NCI-H82 treated with DMSO at 0.1 percent for 48 hours (cell line): Measurements from ENCODE around the gene CFAP97.
"Not testable (repeated sequence)": the region's sequence is repeated elsewhere in the genome, so short reads cannot be mapped to it uniquely, and the experiment has no call there.

Source experiments
- DNase-seq: peaks from one replicate; lab custom pipeline; 2025; ENCODE audit not compliant: unreplicated experiment; lab: John Stamatoyannopoulos, UW

Gene CFAP97

GRCh38 chr4:185203486-185204237, at the start of gene CFAP97:
TSS of gene CFAP97 (minus strand) at chr4:185204000. CDS start at chr4:185191196, 12,804 bp downstream.
- no peak for DNase-seq

DNA sequence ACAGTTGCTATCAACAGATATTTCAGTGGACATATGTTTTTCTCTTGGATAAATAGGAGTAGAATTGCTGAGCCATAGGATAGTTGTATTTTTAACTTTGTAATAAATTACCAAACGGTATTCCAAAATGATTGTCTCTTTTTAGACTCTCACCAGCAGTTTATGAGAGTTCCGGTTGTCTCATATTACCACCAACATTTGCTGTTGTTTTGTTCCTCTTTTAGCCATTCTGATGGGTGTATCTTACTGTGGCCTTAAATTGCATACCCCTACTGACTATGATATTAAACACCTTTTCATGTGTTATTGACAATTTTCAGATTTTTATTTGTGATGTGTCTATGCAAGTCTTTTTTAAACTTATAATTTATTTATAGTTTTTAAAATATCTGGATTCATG, 45.3 kb upstream of the CFAP97 start:
- DNase-seq = no peak

DNA sequence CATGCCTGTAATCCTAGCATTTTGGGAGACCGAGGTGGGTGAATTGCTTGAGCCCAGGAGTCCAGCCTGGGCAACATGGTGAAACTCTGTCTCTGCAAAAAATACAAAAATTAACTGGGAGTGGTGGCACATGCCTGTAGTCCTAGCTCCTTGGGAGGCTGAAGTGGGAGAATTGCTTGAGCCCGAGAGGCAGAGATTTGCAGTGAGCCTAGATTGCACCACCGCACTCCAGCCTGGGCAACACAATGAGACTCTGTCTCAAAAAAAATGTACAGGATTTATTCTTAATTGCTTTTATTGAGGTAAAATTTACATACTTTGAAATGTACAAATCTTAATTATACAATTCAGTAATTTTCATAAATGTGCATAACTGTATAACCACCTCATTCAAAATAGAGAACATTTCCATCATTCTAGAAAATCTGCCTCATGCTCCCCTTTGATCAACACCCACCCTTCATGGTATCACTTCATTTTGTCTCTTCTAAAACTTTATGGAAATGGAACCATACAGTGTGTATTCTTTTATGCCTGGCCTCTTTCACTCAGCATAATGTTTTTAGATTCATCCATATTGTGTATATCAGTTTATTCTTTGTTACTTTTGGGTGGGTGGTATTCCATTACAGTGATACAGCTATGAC, 44.7 kb upstream of the CFAP97 start:
- DNase-seq = no peak

- no peak for DNase-seq
These were observed 43.4 kb upstream of the CFAP97 start for GRCh38 chr4:185247151-185247550.

- no peak for DNase-seq
These were observed 42.7 kb upstream of the CFAP97 start for GRCh38 chr4:185246453-185246852.

DNA sequence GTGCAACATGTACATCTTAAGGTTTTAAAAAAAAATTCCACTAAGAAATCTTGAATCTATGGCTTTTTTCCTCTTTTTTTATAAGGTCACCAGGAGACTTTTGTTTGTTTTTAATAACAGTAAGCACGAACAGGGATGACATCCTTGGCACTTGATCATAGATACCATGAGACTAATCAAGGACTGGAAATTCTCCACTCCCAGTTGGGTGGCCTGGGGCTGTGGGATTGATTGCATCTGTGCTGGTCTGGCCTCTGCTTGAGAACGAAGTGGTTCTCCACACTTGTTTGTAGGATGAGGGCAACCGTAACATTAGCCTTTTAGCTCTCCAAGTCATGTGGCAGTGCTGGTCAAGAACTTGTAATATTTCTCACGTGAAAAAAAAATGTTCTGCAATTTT, 41.0 kb upstream of the CFAP97 start:
- no peak for DNase-seq

GRCh38 chr4:185243879-185244278, 40.1 kb upstream of the CFAP97 start:
- DNase-seq = no peak

GRCh38 chr4:185242749-185243533, 39.1 kb upstream of the CFAP97 start:
- no peak for DNase-seq

- not testable (repeated sequence) for DNase-seq
These were observed 36.7 kb upstream of the CFAP97 start for GRCh38 chr4:185240486-185240885.

- no peak for DNase-seq
These were observed 35.0 kb upstream of the CFAP97 start for GRCh38 chr4:185238750-185239149.

DNA sequence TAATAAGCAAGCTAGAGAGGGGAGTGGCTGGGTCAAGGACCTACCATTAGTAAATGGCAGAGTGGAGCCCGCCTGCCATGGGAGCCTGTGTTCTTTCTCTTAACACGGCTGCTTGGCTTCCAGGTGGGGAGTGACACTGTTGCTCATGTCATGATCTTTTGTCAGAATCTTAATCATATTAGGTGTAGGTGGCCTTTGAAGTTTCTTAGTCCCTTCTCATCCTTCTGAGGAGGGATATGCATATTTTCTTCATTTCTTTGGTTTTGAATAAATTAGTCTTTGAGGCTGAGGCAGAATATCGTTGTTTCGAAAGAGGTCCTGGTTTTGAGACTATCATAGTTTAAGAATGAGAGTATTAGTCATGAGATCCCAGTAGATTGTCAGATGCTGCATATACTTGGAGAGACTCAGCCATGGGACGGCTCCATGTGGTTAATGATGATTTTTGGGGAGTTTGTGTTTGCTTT, 34.4 kb upstream of the CFAP97 start:
- no peak for DNase-seq

DNA sequence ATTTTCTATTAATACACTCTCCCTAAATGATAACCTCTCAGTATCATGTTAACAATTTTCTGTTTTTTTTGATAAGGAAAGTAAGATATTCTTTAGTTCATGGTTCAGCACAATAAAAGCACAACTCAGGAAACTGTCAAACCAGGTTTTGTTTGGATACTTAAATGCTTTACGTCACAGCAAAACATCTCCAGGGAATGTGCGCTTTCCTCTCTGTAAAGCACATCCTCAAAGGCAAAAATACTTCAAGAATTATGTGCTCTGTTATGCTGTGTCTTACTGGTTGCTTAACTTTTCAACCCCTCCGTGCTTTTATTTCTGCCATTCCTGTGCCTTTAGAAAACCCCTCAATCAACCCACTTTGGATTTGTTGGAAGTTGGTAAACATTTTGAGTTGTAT, 33.4 kb upstream of the CFAP97 start:
- DNase-seq = no peak

DNA sequence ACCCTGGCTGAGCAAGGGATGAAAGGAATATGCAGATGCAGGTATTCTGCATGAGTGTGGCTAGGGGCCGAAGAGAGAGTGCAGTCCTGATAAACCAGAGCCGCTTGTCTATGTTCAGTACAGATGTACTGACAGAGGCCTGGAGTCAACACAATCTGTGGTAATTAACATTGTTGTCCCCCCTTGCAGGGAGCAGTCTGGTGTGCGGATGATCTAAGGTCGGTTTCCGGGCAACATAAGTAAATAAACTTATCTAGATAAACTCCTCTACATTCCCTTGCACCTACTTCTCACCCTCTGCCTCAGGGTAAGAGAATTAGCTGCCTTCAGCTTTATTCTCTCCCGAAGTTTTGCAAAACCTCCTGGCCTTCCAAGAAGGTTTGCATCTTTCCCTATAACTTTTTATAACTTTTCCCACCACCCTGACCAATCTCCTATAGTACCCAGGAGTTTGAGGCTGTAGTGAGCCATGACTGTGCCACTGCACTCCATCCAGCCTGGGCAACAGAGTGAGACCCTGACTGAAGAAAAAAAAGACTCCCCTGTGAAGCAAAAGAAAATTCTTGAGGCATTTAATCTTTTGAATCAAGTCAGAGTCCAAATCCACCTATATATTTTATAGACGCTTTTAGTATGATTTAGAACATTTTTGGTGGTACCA, 32.2 kb upstream of the CFAP97 start:
- no peak for DNase-seq

- DNase-seq = no peak
These were observed 31.5 kb upstream of the CFAP97 start for GRCh38 chr4:185235119-185235842.

DNA sequence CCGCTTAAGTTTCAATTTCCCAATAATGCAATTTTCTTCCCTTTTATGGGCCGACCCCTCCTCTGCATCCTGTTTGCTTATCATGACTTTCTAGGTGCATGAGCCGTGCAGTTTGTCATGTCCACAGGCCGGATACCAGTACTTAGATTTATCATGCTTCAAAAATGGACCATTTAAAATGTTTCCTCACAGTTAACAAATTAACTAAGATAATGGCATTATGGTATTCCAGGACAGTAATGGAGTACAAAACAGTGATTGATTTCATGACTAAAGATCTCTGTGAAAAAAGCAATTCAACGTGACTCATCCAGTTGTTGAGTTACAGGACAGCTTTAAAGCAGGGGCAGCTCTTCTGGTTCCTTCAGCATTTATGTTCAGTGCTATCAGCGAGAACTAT, 28.6 kb upstream of the CFAP97 start:
- no peak for DNase-seq

DNA sequence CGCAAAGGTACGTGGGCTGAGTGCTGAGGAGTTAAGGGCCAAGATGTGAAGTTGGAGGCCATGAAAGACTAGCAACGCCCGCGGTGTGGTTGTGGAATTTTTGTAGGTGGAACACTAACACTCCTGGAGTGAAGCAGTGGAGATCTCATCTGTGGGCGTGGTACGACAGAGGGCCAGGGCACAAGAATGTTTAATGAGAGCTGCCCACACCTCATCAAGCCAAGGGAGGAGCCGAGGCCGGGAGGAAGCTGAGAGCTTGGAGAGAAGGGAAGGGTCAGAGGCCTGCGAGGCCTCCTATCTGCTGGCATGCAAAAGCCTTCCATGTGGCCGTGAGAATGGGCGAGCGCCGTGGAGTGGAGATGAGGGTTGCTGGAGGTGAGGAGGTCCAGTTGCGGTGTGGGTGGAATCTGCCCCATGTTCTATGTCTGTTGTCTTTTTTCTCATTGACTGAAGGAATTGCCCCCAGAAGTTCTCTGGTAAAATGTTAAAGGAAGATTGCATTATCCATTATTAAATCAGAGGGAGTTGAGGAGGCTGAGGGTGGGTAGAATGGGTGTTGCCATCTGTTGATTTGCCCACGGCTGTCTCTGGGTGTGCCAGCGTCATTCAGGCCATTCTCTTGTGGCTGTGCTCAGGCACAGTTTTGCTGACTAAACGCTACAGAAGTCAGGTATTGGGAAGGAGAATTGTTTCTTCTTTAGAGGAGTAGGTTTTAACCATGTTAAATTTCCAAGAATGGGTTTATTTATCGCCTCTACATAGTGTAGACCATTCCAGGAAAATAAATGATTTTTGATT, 25.4 kb upstream of the CFAP97 start:
- DNase-seq = no peak

- no peak for DNase-seq
These were observed 24.0 kb upstream of the CFAP97 start for GRCh38 chr4:185227713-185228278.

DNA sequence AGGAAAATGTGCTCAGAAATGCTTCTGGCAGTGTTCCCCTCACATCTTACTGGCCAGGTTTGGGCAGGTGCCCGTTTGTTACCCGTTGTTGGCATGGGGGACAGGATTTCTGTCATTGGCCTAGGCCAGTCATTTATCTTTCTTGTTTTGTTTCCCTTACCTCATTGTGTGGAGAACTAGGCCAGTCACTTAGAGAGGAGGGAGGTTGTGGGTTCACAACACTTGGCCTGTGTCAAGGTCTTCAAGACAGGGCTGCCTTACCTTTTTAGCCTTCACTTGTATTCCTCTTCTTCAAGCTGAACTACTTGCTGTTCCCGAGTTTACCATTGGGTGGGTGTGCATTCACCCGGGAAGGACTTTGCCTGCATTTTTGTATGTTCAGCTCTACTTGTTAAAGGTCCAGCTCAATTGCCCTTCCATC, 23.3 kb upstream of the CFAP97 start:
- no peak for DNase-seq

- DNase-seq = no peak
These were observed 22.1 kb upstream of the CFAP97 start for GRCh38 chr4:185225940-185226339.
